Measurements from ENCODE around the gene SV2B. TPM values are rescaled to one million over a fixed set of nuclear protein-coding genes. Genes with fewer than 3 reads are reported as not detected.
A peak's percentile ranks its signal among the peaks of the same experiment; 100 is the strongest.

SV2B gene
- total RNA-seq, 1 experiment from 2014 or later = not detected

GRCh38 chr15:91331581-91331980, 231.5 kb downstream of the SV2B start:
- Histone ChIP-seq H3K9ac (ENCODE audit: extremely low read depth, insufficient read length, low read length) (no peak overlapping the region), H3K23me2 (ENCODE audit: insufficient read length, low read depth, low read length, poor library complexity, severe bottlenecking) (no peaks in the 10 kb centered on the region), H3K18ac (ENCODE audit: insufficient read length, low read depth, low read length) (no peak overlapping the region), H3K27ac (ENCODE audit: insufficient read length, low read depth, low read length) (no peak overlapping the region), H4K5ac (ENCODE audit: insufficient read length, low read depth, low read length) (no peak overlapping the region), H3K23ac (ENCODE audit: insufficient read length, low read depth, low read length) (no peak overlapping the region), H2AK5ac (ENCODE audit: insufficient read length, low read length) (no peak overlapping the region), H2BK5ac (ENCODE audit: insufficient read length, low read length) (no peak overlapping the region), H3K9me3 (ENCODE audit: control insufficient read depth, low read depth, low read length) (no peaks in the 10 kb centered on the region), H4K20me1 (ENCODE audit: control insufficient read depth, insufficient read depth, insufficient read length) (no peaks in the 10 kb centered on the region), H4K91ac (ENCODE audit: insufficient read length, low read depth, low read length) (no peak overlapping the region), H3K4me1 (ENCODE audit: insufficient read depth, low read length) (no peaks in the 10 kb centered on the region), H3T11ph (ENCODE audit: low read length) (no peak overlapping the region), H4K8ac (replicated peaks; ENCODE audit: insufficient read length, low read depth, low read length) (no peak overlapping the region), H3K14ac (ENCODE audit: insufficient read depth, low read length) (no peak overlapping the region), H3K79me1 (ENCODE audit: insufficient read depth, low read depth, low read length, poor library complexity, severe bottlenecking) (no peaks in the 10 kb centered on the region), H3K79me2 (ENCODE audit: insufficient read depth, low read length) (no peaks in the 10 kb centered on the region), H3K27me3 (ENCODE audit: insufficient read depth, low read length) (no peaks in the 10 kb centered on the region), H2BK120ac (ENCODE audit: low read depth, low read length, poor library complexity, severe bottlenecking) (no peak overlapping the region), H3K4ac (ENCODE audit: low read depth, low read length) (no peak overlapping the region), H3K4me2 (ENCODE audit: insufficient read depth, insufficient read length, low read length) (no peak overlapping the region), H2BK15ac (ENCODE audit: low read depth, low read length) (no peak overlapping the region), H2BK20ac (ENCODE audit: low read depth, low read length, poor library complexity, severe bottlenecking) (no peak overlapping the region), H2AFZ (ENCODE audit: low read length) (no peak overlapping the region), H2BK12ac (ENCODE audit: insufficient read length, low read depth, low read length) (no peak overlapping the region), H3K56ac (ENCODE audit: insufficient read length, low read depth, low read length) (no peak overlapping the region)
- H3K27ac Mint-ChIP-seq = 0 out of 7 replicates have a peak overlapping the region, but pooled peaks of 1 of the 3 experiments have one; percentile 3
- no CpG with 5 or more reads among the region's 4 CpGs for WGBS (ENCODE audit: extremely low coverage, insufficient read length, low lambda C conversion rate)
- no peak for TF ChIP-seq CTCF (conservative IDR thresholded peaks at IDR 0.05)
- H3K4me3 Mint-ChIP-seq = no peak overlapping the region
- peaks cover 2% of the 10 kb centered on the region; the same call in 1 of the 2 replicates for H3K27me3 Mint-ChIP-seq (ENCODE audit: low read depth)
- H3K36me3 Mint-ChIP-seq (ENCODE audit: insufficient read depth in 1 of 3, low read depth in 3 of 3) = no peaks in the 10 kb centered on the region
- H3K9me3 Mint-ChIP-seq = no peaks in the 10 kb centered on the region; a peak in 1 of 5 replicates
- H3K4me1 Mint-ChIP-seq = no peaks in the 10 kb centered on the region
- no peak for DNase-seq

Data from H9 (cell line).